GM12875 (cell line): ENCODE measurements around the gene MRPS23.
"Not testable (repeated sequence)": the region's sequence is repeated elsewhere in the genome, so short reads cannot be mapped to it uniquely, and the experiment has no call there.

Source experiments
- H3K4me3 ChIP-seq: one replicate; pipeline ENCODE4 v1.5.1; 2011; ENCODE audit warnings: low read depth, low read length, control low read depth
- TF ChIP-seq, protein P1 (sequence below): IDR thresholded peaks from 2 replicates; pipeline ENCODE4 v1.5.1; 2011; ENCODE audit warnings: low read depth, mild to moderate bottlenecking, control low read depth, inconsistent platforms, low read length, moderate library complexity, borderline replicate concordance; ENCODE audit not compliant: insufficient read depth

Gene MRPS23

DNA sequence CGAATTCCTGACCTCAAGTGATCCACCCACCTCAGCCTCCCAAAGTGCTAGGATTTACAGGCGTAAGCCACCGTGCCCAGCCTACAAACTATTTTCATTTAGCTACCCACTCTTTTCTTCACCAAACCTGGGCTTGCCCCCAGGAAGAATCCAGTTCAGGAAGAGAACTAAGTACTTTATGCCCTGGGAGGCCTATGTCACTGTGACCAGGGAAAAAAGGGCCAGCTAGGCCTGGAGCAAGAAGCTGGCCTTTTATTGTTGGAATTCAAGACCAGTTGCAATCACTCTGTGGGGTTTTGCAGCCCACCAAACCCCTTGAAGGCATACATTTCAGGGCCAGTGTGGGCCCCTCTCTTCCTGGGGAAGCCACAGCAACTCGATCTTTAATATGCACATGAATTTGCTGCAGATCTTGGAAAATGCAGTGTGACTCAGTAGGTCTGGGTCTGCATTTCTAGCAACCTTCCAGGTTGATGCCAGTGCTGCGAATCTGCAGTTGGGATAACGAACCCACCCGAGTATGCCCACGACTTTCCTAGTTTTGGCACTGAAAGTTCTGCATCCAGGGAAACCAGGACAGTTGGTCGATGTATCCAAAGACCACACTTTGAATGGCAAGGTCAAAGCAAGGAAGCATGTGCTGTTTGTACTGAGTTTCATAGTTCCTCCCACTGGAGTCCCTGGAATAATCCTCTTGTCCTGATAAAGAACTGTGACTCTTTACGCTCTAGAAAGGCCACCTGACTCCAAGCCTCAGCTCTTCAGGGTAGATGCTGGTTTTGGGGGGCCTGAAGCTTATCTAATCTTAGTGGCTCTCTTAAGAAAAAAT, 7.2 kb upstream of the MRPS23 start:
- no peak overlapping the region for H3K4me3 ChIP-seq
- TF ChIP-seq, protein P1, sequence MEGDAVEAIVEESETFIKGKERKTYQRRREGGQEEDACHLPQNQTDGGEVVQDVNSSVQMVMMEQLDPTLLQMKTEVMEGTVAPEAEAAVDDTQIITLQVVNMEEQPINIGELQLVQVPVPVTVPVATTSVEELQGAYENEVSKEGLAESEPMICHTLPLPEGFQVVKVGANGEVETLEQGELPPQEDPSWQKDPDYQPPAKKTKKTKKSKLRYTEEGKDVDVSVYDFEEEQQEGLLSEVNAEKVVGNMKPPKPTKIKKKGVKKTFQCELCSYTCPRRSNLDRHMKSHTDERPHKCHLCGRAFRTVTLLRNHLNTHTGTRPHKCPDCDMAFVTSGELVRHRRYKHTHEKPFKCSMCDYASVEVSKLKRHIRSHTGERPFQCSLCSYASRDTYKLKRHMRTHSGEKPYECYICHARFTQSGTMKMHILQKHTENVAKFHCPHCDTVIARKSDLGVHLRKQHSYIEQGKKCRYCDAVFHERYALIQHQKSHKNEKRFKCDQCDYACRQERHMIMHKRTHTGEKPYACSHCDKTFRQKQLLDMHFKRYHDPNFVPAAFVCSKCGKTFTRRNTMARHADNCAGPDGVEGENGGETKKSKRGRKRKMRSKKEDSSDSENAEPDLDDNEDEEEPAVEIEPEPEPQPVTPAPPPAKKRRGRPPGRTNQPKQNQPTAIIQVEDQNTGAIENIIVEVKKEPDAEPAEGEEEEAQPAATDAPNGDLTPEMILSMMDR = no peak

- H3K4me3 ChIP-seq = no peak overlapping the region
- TF ChIP-seq, protein P1 = no peak
Observed at GRCh38 chr17:57855391-57856035, 5.7 kb upstream of the MRPS23 start.

- TF ChIP-seq, protein P1 = no peak
- no peak overlapping the region for H3K4me3 ChIP-seq
Observed at GRCh38 chr17:57853695-57854094, 3.9 kb upstream of the MRPS23 start.

- TF ChIP-seq, protein P1 = no peak
- no peak overlapping the region for H3K4me3 ChIP-seq
Observed at GRCh38 chr17:57852955-57853328, 3.1 kb upstream of the MRPS23 start.

DNA sequence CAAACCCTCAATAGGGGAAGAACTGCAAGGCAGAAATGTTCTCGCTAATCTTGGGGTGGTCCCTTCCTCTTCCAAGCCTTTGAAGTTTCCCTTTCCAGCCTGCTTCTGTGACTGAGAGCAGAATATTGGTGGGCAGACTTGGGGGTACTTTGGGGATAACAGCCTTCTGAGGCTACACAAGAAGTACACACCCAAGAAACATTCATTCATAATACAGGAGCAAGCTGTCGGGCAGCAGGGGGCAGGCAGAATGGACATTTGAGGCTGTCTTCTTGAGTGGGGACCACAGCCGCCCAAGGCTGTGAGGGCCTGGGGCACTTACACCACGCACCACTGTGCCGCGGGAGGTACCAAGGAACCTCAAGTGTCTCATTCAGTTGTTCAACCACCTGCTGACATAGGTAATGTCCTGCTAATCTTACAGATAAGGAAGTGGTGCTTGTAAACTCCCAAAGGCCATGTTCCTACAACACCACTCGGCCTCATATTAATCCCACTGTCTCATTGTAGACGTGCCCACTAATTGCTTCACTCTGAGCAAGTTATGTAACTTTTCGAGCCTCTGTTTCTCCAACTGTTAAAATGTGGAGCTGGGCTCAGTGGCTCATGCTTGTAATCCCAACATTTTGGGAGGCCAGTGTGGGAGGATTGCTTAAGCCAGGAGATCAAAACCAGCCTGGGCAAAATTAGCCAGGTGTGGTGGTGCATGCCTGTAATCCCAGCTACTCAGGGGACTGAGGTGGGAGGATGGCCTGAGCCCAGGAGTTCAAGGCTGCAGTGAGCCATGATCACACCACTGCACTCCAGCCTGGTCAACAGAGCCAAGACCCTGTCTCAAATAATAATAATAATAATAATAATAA, 2.5 kb upstream of the MRPS23 start:
- TF ChIP-seq, protein P1 = no peak
- no peak overlapping the region for H3K4me3 ChIP-seq

DNA sequence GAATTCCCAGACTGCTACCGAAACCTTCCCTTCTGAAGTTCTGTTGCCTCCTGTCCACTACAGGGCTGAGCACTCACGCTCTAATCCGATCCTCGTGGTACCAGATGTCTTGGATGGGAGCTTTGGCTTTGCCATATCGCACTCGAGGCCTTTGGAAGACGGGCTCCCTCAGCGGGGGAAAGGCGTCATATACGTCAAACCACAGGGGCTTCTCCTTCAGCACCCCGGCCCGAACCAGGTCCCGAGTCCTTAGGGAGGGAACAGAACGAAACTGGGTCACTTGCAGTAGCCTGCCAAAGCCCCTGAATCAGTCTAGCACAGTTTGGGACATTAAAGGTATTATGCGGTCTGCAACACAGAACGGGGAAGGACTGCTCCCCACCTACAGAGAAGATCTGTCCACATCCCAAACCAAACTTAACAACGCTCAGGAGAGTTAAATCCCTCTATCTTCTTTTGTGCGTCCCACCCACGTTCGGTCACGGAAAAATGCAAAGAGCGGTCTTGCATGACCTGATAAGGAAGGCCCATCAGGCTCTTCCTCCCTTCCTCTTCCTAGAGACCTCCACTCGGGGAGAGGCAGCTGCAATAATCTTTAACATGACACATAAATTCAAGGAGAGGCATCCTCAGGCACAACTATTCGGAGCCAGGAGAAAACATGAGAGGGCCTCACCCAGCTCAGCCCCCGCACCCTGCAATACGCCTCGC, 526 bp downstream of the MRPS23 start:
- TF ChIP-seq, protein P1 = no peak

DNA sequence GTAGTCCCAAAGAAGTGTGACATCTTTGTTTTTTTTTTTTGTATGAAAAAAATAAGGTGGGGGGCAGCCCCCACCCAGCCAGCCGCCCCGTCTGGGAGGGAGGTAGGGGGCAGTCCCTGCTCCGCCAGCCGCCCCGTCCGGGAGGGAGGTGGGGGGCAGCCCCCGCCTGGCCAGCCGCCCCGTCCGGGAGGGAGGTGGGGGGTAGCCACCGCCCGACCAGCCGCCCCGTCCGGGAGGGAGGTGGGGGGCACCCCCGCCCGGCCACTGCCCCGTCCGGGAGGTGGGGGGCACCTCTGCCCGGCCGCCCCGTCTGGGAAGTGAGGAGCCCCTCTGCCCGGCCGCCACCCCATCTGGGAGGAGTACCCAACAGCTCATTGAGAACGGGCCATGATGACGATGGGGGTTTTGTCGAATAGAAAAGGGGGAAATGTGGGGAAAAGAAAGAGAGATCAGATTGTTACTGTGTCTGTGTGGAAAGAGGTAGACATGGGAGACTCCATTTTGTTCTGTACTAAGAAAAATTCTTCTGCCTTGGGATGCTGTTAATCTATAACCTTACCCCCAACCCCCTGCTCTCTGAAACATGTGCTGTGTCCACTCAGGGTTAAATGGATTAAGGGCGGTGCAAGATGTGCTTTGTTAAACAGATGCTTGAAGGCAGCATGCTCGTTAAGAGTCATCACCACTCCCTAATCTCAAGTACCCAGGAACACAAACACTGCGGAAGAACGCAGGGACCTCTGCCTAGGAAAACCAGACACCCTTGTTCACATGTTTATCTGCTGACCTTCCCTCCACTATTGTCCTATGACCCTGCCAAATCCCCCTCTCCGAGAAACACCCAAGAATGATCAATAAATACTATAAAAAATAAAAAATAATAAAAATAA, 3.5 kb downstream of the MRPS23 start:
- H3K4me3 ChIP-seq = not testable (repeated sequence)

More for the DNA sequence above, 526 bp downstream of the MRPS23 start:
- peak overlapping the region; percentile 84 for H3K4me3 ChIP-seq
